HG02798 (cell line): ENCODE measurements around the gene GPRASP2.

Source experiments
- ATAC-seq: cut with Tn5 transposase; IDR thresholded peaks from one replicate; pipeline ENCODE4 v1.9.1; 2021; ENCODE audit warnings: mild to moderate bottlenecking; ENCODE audit not compliant: unreplicated experiment, poor library complexity

GPRASP2 gene

GRCh38 chrX:102739657-102740056 lies 27.4 kb downstream of the GPRASP2 start:
- ATAC-seq: no peak

GRCh38 chrX:102744307-102744706 lies 32.1 kb downstream of the GPRASP2 start:
- no peak for ATAC-seq

GRCh38 chrX:102745513-102745856 lies 33.2 kb downstream of the GPRASP2 start:
- no peak for ATAC-seq

GRCh38 chrX:102745857-102746584 lies 33.8 kb downstream of the GPRASP2 start:
- no peak for ATAC-seq

- ATAC-seq: no peak
These were observed 53.0 kb downstream of the GPRASP2 start for GRCh38 chrX:102765217-102765616.

- ATAC-seq: no peak
These were observed 53.6 kb downstream of the GPRASP2 start for GRCh38 chrX:102765809-102766208.

- ATAC-seq: no peak
These were observed 55.0 kb downstream of the GPRASP2 start for GRCh38 chrX:102767287-102767686.
